HEK293 (cell line): ENCODE measurements around the gene PTCRA.

Experiments used
- FEZF1 ChIP-seq: fragments of 450-650 bp; formaldehyde crosslinking; IDR thresholded peaks from 2 replicates; pipeline ENCODE4 v1.5.1; 2016; ENCODE audit warnings: missing biosample characterization, missing genetic modification characterization
- KLF10 ChIP-seq: fragments of 450-650 bp; IDR thresholded peaks from 2 replicates; pipeline ENCODE4 v1.5.1; 2018; ENCODE audit warnings: missing biosample characterization, mild to moderate bottlenecking, missing genetic modification characterization
- KLF7 ChIP-seq: fragments of 450-650 bp; formaldehyde crosslinking; IDR thresholded peaks from 2 replicates; pipeline ENCODE4 v1.5.1; 2016; ENCODE audit warnings: missing biosample characterization, missing genetic modification characterization, borderline replicate concordance
- OVOL3 ChIP-seq: fragments of 450-650 bp; formaldehyde crosslinking; IDR thresholded peaks from 2 replicates; pipeline ENCODE4 v1.5.1; 2016; ENCODE audit warnings: missing biosample characterization, missing genetic modification characterization
- SP7 ChIP-seq: fragments of 450-650 bp; formaldehyde crosslinking; IDR thresholded peaks from 2 replicates; pipeline ENCODE4 v1.5.1; 2016; ENCODE audit warnings: missing biosample characterization, missing genetic modification characterization
- TRIM28 ChIP-seq: IDR thresholded peaks from 2 replicates; pipeline ENCODE4 v1.6.1; 2011; ENCODE audit warnings: low read length, control low read depth, borderline replicate concordance
- ZBTB20 ChIP-seq: fragments of 450-650 bp; formaldehyde crosslinking; IDR thresholded peaks from 2 replicates; pipeline ENCODE4 v1.5.1; 2016; ENCODE audit warnings: missing biosample characterization, missing genetic modification characterization
- ZBTB7A ChIP-seq: fragments of 450-650 bp; formaldehyde crosslinking; IDR thresholded peaks from 2 replicates; pipeline ENCODE4 v1.5.1; 2016; ENCODE audit warnings: low read depth, missing biosample characterization, missing genetic modification characterization
- ZBTB8A ChIP-seq: fragments of 450-650 bp; formaldehyde crosslinking; IDR thresholded peaks from 2 replicates; pipeline ENCODE4 v1.5.1; 2016; ENCODE audit warnings: missing biosample characterization, missing genetic modification characterization
- ZNF266 ChIP-seq: fragments of 450-650 bp; formaldehyde crosslinking; IDR thresholded peaks from 2 replicates; pipeline ENCODE4 v1.5.1; 2016; ENCODE audit warnings: missing biosample characterization, missing genetic modification characterization, low read depth
- ZNF394 ChIP-seq: fragments of 450-650 bp; formaldehyde crosslinking; IDR thresholded peaks from 2 replicates; pipeline ENCODE4 v1.5.1; 2016; ENCODE audit warnings: missing biosample characterization, missing genetic modification characterization, mild to moderate bottlenecking, moderate library complexity, borderline replicate concordance
- ZNF561 ChIP-seq: fragments of 450-650 bp; IDR thresholded peaks from 2 replicates; pipeline ENCODE4 v1.5.1; 2018; ENCODE audit warnings: missing biosample characterization, missing genetic modification characterization, borderline replicate concordance
- ZNF624 ChIP-seq: fragments of 450-650 bp; formaldehyde crosslinking; IDR thresholded peaks from 2 replicates; pipeline ENCODE4 v1.5.1; 2017; ENCODE audit warnings: missing biosample characterization, missing genetic modification characterization
- ZNF629 ChIP-seq: fragments of 450-650 bp; formaldehyde crosslinking; IDR thresholded peaks from 2 replicates; pipeline ENCODE4 v1.5.1; 2017; ENCODE audit warnings: missing biosample characterization, missing genetic modification characterization
- ZNF76 ChIP-seq: fragments of 450-650 bp; formaldehyde crosslinking; IDR thresholded peaks from 2 replicates; pipeline ENCODE4; 2016; ENCODE audit warnings: low read depth, missing biosample characterization, missing genetic modification characterization, borderline replicate concordance
- ZNF777 ChIP-seq: fragments of 450-650 bp; formaldehyde crosslinking; IDR thresholded peaks from 2 replicates; pipeline ENCODE4 v1.5.1; 2017; ENCODE audit warnings: missing biosample characterization, missing genetic modification characterization, borderline replicate concordance
- ZNF843 ChIP-seq: fragments of 450-650 bp; formaldehyde crosslinking; IDR thresholded peaks from 2 replicates; pipeline ENCODE4 v1.5.1; 2016; ENCODE audit warnings: missing biosample characterization, missing genetic modification characterization
- TF ChIP-seq, protein P1 (sequence below): fragments of 450-650 bp; formaldehyde crosslinking; IDR thresholded peaks from 2 replicates; pipeline ENCODE4 v1.5.1; 2016; ENCODE audit warnings: missing biosample characterization, missing genetic modification characterization
- TF ChIP-seq, protein P2 (sequence below): fragments of 450-650 bp; formaldehyde crosslinking; IDR thresholded peaks from 2 replicates; pipeline ENCODE4 v1.5.1; 2016; ENCODE audit warnings: missing biosample characterization, missing genetic modification characterization
- TF ChIP-seq, protein P3 (sequence below): fragments of 450-650 bp; formaldehyde crosslinking; IDR thresholded peaks from 2 replicates; pipeline ENCODE4 v1.5.1; 2016; ENCODE audit warnings: missing biosample characterization, missing genetic modification characterization
- TF ChIP-seq, protein P4 (sequence below): fragments of 450-650 bp; formaldehyde crosslinking; IDR thresholded peaks from 2 replicates; pipeline ENCODE4 v1.5.1; 2016; ENCODE audit warnings: missing biosample characterization, missing genetic modification characterization

PTCRA gene

DNA sequence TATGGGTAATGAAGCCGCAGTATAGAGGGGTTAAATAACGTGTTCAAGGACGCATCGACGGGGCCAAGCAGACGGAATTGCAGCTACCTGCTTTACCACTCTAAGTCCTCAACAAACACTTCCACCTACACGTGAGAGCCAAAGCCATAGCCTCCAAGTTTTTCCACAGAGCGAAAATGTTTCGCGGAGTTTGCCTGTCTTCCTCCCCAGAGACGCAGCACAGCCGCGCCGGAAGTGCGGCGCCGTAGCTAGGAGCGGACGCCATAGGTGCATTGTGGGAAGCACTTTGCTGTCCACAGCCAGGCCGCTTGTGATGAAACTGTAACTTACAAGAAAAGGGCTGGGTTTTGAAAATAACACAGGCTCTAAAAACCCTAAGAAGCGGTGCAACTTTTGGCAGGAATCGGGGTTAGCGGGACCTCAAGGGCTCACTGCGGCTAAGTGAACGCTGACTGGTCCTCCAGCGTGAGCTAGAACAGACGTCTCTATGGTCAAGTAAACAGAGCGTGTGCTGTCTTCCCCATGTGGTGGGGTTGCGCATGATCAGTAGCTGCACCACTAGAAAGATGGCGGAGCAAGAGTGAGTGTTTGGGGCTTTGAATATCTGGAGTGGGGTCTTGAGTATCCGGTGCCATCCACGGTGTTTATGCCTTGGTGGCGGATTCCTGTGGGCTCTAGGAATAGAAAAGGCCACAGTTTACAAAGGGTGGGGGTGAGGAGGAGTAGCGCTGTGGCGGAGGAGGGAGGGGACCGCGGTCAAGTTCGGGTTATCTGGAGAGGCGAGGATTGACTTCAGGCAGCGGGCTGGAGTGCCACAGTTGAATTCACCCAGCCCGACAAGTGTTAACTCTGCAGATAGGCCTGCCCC is 36.2 kb upstream of the PTCRA start, which contains the start of gene RPL7L1 (continued):
- TF ChIP-seq, protein P1, sequence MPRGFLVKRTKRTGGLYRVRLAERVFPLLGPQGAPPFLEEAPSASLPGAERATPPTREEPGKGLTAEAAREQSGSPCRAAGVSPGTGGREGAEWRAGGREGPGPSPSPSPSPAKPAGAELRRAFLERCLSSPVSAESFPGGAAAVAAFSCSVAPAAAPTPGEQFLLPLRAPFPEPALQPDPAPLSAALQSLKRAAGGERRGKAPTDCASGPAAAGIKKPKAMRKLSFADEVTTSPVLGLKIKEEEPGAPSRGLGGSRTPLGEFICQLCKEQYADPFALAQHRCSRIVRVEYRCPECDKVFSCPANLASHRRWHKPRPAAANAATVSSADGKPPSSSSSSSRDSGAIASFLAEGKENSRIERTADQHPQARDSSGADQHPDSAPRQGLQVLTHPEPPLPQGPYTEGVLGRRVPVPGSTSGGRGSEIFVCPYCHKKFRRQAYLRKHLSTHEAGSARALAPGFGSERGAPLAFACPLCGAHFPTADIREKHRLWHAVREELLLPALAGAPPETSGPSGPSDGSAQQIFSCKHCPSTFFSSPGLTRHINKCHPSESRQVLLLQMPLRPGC, result no peak
- TF ChIP-seq, protein P2, sequence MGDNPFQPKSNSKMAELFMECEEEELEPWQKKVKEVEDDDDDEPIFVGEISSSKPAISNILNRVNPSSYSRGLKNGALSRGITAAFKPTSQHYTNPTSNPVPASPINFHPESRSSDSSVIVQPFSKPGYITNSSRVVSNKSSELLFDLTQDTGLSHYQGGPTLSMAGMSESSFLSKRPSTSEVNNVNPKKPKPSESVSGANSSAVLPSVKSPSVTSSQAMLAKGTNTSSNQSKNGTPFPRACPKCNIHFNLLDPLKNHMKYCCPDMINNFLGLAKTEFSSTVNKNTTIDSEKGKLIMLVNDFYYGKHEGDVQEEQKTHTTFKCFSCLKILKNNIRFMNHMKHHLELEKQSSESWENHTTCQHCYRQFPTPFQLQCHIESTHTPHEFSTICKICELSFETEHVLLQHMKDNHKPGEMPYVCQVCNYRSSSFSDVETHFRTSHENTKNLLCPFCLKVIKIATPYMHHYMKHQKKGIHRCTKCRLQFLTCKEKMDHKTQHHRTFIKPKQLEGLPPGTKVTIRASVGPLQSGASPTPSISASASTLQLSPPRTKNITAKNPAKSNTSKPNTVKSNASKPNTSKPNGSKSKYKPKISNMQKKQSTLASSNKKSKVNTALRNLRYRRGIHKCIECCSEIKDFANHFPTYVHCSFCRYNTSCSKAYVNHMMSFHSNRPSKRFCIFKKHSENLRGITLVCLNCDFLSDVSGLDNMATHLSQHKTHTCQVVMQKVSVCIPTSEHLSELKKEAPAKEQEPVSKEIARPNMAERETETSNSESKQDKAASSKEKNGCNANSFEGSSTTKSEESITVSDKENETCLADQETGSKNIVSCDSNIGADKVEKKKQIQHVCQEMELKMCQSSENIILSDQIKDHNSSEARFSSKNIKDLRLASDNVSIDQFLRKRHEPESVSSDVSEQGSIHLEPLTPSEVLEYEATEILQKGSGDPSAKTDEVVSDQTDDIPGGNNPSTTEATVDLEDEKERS (tag by site-specific recombination), result no peak
- TF ChIP-seq ZBTB7A (tag by site-specific recombination) (peak; percentile 77), OVOL3 (tag by site-specific recombination) (peak; percentile 47), ZBTB20 (peak; percentile 31), ZBTB8A (tag by site-specific recombination) (peak; percentile 44), KLF7 (tag by site-specific recombination) (peak; percentile 62; the same call in 1 of the 2 replicates), ZNF76 (tag by site-specific recombination) (peak; percentile 96), ZNF394 (tag by site-specific recombination) (0 out of 2 replicates have a peak, but pooled peaks have one; percentile 59), ZNF629 (tag by site-specific recombination) (peak; percentile 82), ZNF561 (peak; percentile 81; the same call in 1 of the 2 replicates), ZNF266 (tag by site-specific recombination) (no peak), ZNF843 (peak; percentile 33; the same call in 1 of the 2 replicates), ZNF777 (tag by site-specific recombination) (0 out of 2 replicates have a peak, but pooled peaks have one; percentile 44), KLF10 (tag by site-specific recombination) (peak; percentile 57; the same call in 1 of the 2 replicates), TRIM28 (peak; percentile 89), SP7 (peak; percentile 66; the same call in 1 of the 2 replicates), ZNF624 (tag by site-specific recombination) (no peak), FEZF1 (peak; percentile 85)
- TF ChIP-seq, protein P3, sequence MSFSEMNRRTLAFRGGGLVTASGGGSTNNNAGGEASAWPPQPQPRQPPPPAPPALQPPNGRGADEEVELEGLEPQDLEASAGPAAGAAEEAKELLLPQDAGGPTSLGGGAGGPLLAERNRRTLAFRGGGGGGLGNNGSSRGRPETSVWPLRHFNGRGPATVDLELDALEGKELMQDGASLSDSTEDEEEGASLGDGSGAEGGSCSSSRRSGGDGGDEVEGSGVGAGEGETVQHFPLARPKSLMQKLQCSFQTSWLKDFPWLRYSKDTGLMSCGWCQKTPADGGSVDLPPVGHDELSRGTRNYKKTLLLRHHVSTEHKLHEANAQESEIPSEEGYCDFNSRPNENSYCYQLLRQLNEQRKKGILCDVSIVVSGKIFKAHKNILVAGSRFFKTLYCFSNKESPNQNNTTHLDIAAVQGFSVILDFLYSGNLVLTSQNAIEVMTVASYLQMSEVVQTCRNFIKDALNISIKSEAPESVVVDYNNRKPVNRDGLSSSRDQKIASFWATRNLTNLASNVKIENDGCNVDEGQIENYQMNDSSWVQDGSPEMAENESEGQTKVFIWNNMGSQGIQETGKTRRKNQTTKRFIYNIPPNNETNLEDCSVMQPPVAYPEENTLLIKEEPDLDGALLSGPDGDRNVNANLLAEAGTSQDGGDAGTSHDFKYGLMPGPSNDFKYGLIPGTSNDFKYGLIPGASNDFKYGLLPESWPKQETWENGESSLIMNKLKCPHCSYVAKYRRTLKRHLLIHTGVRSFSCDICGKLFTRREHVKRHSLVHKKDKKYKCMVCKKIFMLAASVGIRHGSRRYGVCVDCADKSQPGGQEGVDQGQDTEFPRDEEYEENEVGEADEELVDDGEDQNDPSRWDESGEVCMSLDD (tag by site-specific recombination), result 0 out of 2 replicates have a peak, but pooled peaks have one; percentile 31
- TF ChIP-seq, protein P4, sequence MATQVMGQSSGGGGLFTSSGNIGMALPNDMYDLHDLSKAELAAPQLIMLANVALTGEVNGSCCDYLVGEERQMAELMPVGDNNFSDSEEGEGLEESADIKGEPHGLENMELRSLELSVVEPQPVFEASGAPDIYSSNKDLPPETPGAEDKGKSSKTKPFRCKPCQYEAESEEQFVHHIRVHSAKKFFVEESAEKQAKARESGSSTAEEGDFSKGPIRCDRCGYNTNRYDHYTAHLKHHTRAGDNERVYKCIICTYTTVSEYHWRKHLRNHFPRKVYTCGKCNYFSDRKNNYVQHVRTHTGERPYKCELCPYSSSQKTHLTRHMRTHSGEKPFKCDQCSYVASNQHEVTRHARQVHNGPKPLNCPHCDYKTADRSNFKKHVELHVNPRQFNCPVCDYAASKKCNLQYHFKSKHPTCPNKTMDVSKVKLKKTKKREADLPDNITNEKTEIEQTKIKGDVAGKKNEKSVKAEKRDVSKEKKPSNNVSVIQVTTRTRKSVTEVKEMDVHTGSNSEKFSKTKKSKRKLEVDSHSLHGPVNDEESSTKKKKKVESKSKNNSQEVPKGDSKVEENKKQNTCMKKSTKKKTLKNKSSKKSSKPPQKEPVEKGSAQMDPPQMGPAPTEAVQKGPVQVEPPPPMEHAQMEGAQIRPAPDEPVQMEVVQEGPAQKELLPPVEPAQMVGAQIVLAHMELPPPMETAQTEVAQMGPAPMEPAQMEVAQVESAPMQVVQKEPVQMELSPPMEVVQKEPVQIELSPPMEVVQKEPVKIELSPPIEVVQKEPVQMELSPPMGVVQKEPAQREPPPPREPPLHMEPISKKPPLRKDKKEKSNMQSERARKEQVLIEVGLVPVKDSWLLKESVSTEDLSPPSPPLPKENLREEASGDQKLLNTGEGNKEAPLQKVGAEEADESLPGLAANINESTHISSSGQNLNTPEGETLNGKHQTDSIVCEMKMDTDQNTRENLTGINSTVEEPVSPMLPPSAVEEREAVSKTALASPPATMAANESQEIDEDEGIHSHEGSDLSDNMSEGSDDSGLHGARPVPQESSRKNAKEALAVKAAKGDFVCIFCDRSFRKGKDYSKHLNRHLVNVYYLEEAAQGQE, result peak; percentile 80
- TF ChIP-seq, all 188 proteins: peak for 56
